HG02798 (cell line): ENCODE results near the gene GREB1.

Experiments
- ATAC-seq: cut with Tn5 transposase; IDR thresholded peaks from one replicate; pipeline ENCODE4 v1.9.1; 2021; ENCODE audit warnings: mild to moderate bottlenecking; ENCODE audit not compliant: unreplicated experiment, poor library complexity

Gene GREB1

DNA sequence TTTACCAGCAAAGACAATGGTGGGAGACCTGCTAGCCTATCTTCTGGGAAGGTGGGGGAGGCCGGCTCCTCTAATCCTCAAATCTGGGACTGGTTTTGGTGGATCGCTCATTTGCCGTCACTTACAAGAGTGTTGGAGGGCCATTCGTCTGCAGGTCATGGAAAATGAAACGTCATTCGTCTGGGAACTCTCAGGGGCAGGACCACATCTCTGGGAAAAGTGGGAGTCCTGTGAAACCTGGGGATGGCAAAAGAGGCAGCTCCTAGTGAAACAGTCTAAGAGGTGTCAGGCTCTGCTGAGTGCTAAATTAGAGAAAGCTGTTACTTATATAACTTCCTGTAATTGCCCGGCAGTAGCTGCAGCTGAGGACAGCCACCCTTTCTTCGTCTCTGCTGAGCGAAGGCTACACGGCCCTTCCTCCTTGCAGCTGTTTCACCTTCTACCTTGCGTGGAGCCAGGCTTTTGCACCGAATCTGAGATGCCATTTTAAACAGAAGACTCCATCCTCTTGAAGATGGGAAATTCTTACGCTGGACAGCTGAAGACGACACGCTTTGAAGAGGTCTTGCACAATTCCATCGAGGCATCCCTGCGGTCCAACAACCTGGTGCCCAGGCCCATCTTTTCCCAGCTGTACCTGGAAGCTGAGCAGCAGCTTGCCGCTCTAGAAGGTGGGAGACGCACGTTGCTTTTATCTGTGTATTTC lies 22.4 kb downstream of the GREB1 start:
- ATAC-seq: no peak

DNA sequence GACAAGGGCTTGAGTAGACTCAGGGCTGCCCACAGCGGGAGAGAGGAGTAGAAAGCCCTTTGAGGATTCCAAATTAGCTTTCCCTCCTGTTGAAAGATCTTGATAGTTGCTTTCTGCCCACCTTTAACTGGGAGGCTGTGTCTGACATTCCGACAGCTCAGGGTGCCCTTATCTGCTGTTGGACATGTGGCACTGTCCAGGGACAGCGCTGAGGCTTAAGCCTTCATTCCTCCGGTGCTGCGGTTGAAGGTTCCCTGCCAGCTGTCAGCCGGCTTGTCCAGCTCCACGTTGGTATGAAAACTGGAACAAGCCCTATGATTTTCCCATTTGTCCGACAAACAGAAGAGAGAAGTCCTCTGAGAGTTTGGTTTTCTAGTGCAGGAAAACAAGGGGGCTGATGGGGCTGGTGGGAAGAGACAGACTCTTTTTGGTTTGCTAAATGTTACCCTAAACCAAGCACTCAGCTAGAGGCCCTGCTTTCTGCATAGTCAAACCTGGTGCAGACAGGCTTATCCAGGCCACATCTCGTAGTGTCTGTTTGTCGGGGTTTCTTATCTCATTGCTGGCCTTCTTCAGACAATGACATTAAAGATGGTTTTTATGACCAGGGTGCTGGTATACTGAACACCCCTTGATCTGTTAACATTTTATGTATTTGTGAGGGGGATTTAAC lies 24.5 kb downstream of the GREB1 start:
- ATAC-seq: no peak

DNA sequence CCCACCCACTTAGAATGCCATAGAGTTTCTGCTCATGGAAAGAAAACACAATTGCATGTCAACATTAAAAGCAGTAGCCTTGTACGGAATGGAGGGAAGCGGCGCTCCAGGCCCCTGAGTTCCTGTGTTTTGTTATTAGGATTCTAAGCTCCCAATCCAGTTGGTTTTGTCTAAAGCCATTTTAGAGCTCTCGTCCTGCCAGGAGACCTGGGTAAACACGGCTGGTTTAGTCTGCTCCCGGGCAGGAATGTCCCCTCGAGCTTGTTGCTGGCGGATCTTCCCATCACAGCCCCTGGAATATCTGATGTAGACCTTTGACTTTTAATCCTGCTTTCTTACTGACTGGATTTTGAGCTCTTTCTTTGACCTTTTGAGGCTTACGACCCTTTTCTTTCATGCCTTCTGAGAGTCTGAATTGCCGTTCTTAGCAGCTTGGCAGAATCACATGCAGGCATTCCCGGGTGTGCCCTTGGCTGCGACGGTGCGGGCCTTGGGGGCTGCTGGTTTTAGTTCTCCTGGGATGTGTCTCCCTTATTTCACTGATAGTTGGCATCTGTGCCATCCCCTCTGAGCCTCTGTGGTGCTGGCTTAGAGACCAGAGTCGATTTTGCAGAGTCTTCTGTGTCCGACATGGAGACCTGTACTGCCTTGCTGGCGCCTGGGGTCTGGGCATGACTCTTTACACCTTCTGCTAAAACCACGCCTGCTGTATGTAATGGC lies 25.4 kb downstream of the GREB1 start:
- no peak for ATAC-seq

DNA sequence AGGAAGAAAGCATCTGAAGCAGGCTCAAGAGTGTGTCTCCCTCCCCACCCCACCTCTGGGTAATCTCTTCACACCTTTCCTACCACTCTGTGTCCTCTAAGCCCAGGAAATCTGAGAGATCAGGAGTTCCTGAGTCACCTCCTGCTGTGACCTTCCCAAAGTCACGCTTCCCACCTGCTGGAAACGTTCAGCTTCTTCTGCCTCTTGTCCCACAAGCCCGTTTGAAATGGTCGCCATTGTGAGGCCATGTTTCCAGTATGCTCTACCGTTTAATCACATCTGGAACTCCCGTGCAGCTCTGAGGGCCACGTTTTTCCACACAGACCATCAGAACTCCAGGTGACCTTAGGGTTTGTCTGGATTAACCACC lies 25.9 kb downstream of the GREB1 start:
- no peak for ATAC-seq

DNA sequence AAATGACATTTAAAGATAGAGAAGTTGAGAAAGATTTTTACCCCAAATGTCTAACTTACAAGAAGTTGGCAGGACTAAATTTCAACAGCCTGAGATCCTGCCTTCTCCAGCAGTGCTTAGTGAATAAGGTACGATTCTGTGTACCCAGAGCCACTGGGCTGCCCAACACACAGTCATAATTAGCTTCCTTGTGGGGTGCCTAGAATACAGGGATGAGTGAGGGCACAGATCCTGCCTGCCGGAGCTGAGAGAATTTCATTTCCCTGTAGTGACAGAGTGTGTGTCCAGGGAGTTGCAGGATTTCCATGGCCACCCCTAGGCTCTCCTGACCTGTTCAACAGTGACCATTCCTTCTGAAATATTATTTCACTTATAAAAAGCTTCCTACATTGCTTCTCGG lies 27.0 kb downstream of the GREB1 start:
- no peak for ATAC-seq

DNA sequence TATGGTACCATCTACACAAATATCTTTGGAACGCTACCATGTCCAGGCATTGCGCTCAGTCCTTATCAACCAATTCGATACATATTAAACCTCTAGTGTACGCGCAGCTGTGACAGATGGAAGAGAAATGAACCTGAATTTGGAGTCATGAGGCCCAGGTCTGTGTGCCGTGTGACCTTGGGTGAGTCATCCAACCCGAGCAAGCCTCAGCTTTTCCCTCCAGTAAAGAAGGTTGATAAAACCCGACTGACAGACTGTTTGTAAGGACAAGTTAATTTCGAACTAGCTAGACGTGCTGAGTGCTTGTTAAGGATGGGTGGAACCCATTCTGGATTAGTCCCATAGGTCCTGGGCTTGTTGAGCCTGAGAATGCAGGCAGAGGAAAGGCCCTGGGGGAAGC lies 28.2 kb downstream of the GREB1 start:
- no peak for ATAC-seq

DNA sequence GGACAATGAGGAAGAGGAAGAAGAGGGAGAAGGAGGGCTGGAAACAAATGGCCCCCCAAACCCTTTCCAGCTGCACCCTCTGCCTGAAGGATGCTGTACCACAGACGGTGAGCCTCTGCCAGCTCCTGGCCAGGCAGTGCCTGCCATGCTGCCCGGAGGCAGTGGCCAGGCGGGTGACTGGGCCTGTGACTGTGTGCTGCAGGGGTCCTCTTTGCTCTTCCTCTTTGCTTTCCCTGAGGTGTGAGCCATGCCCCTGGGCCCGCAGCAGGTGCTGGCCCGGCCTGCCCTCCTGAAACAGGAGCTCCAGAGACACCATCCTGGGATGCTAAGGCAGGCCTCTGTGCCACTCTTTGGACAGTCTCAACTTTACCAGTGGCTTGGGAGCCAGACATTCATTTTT lies 28.6 kb downstream of the GREB1 start:
- no peak for ATAC-seq

DNA sequence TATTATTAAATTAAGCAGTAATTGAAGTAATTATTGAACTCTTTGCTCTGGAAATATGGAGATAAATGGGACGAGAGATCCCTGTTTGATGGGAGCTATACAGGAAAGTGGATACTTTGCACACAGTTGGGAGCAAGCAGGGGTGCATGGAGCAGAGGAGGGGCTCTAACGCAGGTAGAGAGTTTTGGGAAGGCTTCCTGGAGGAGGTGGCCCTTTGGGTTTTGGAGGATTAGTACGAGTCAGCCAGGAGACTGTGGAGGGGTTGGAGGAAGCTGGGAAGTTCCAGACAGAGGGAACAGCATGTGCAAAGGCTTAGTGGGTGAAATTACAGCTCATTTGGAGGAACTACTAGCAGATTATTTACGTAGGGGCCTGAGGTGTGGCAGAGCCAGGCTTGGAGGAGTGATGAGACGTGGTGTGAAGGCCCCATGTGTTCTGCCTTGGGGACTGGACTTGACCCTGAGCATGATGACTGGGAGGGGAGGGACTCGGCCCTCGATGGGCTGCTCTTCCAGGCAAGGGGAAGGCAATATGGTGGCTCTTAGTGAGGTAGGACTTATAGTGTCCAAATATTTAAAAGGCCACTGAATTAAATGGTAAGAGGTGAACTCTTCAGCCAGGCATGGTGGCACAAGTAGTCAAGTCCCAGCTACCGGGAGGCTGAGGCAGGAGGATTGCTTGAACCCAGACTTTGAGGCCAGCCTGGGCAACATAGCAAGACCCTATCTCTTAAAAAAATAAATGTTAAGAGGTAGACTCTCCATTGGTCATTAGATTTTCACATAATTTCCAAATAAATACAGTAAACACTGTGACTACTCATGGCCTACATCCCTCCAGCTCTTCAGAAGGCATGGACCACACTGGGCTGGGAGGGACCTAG lies 30.2 kb downstream of the GREB1 start:
- ATAC-seq: no peak

DNA sequence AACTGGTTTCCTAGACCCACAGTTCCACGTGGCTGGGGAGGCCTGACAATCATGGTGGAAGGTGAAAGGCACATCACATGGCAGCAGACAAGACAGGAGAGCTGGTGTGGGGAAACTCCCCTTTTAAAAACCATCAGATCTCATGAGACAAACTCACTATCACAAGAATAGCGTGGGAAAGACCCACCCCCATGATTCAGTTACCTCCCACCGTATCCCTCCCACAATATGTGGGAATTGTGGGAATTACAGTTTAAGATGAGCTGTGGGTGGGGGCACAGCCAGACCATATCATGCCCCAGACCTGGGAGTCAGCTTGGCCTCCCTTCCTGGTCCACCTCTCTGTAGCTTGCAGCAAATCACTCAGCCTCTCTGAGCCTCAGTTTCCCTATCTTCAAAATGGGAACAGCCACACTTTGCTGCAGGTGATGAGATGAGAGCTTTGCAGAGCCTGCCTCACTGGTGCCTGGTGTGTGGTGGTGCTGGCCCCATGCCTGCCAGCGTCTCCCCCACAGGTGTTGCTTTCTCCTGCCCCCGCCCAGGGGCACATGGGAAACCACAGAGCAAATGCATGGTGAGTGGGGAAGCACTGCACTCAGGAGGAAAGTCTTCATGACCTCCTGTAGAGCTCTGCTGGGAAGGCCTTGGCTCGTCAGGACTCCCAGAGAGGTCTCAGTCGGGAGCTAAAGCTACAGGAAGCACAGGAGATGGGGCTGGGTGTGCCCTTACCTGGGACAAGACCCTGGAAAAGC lies 31.1 kb downstream of the GREB1 start:
- no peak for ATAC-seq

DNA sequence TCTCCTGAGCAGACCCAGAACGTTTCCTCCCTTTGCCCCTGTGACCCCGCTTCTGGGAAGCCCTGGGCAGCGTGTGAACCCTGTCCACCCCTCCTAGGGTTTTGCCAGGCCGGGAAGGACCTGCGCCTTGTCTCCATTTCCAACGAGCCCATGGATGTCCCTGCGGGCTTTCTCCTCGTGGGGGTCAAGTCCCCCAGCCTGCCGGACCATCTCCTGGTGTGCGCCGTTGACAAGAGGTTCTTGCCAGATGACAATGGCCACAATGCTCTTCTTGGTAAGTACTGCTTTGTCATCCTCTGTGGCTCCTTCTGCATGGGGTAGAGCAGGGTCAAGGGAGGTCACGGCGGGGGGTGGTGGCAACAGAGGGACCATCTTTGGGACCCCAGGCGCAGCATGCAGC lies 32.5 kb downstream of the GREB1 start:
- no peak for ATAC-seq

DNA sequence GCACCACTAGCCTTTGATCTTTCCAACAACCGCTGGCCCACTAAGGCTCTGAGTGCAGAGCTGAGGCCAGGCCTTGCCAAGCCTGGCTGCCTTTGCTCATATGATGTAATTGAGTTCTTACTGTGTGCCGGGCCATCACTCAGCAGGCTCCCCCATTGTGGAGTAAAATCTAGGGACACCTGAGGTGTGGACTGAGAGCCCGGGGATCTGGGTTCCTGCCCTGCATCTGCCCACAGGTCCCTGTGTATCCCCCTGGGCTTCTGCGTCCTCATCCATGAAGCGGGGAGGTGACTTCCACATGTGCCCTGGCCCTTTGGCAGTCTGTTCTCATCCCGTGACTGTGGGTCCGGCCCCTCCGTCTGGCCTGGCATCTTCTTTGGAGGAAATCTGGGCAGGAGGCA lies 33.8 kb downstream of the GREB1 start:
- no peak for ATAC-seq

DNA sequence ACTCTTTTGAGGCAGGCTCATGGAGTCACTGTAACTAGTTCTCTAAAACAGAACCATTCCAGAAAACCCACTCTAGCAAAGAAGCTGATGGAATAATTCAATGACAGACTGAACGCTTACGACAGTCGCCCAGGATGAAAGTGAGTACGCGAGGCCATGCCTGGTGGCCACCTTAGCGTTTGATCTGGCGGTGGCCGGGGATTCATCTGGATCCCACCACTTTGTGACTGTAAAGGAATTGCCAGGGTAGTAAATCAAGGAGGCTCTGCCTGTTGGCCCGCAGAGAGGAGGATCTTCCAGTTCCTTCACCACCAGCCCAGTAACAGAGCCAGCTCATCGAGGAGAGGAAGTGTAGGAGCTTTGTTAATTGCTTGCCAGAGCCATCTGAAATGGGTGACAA lies 34.6 kb downstream of the GREB1 start:
- no peak for ATAC-seq

DNA sequence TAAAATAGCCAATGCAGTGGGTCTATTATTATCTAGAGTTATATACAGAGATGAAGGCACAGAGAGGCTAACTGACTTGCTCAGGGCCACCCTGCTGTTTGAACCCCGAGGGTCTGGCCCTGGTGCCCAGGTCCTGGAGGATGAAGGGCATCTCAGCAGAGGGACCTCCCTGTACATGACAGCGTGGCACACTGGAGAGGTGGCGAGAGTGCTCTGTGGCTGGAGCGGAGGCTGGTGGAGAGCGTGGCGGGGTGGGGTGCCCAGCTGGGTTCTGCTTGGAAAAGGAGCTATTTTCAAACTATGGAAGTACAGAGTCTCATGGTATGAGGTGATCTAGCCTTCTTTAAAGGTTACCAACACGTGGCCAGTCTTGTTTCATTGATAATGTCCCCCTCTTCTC lies 35.8 kb downstream of the GREB1 start:
- ATAC-seq: no peak

DNA sequence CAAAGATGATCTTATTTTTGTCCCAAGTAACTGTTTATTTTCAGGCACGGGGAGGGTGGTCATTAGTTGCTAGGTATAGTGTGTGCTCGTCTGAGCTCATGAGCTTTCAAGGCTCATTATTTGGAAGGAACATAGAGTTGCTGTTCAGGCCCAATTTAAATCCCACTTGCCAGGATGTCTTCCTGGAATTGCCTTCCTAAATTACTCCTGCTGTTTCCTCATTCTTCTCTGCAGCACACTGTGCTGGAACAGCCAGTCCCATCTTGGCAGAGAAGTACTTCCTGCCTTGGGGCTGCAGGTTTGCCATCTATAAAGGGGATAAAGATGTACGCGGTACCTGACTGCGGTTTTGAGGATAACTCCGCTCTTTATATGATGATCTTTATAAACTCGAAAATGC lies 37.3 kb downstream of the GREB1 start:
- no peak for ATAC-seq

DNA sequence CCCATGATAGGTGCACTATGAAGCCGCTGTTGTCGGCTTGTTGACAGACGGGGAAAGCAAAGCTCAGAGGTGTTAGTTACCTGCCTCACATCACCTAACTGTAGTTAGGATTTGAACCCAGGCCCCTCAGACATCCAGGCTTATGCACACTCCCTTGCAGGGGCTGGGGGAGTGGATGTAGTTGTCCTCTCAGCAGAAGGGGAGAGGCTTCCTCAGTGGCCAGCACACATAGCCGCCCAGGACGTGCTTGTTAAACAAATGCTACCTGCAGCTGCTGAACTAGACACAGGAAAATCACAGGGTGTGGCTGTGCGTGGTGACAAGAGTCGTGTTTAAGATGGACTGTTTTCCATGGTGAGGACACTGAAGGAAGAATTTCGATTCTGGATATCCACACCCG lies 39.2 kb downstream of the GREB1 start:
- ATAC-seq: no peak

DNA sequence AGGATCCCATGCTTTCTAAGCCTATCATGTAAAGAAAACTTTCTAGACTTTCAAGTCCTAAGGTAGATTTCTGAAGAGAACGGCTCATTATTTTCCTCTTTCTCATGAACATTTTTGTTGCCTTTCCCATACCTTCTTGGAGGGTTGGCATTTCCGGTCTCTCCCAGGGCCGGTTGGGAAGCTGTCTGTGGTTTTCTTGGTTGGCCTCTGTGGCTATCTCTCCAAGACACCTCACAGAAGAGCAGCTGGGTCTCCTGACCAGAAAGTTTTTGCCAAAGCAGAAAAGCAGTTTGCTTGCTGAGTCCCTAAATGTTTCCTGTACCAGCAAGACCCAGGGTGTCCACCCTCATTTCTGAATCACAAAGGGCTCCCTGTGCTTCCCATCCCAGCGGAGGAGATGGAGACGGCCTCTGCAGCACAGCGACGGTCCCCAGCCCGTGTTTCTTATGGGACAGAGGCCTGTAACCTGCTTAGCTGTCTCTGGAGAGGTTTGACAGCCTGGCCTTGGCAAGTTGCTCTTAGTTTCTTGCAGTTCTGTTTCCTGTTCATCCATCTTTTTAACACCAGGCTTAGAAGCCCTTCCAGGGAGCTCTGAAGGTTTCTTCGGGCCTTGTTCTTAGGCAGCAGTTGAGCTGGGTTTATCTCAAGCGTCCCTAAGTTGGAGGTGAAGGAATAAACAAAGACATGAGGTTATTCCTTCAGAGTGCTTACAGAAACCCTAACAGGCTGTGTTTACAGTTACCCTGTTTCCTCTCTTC lies 39.8 kb downstream of the GREB1 start:
- no peak for ATAC-seq

DNA sequence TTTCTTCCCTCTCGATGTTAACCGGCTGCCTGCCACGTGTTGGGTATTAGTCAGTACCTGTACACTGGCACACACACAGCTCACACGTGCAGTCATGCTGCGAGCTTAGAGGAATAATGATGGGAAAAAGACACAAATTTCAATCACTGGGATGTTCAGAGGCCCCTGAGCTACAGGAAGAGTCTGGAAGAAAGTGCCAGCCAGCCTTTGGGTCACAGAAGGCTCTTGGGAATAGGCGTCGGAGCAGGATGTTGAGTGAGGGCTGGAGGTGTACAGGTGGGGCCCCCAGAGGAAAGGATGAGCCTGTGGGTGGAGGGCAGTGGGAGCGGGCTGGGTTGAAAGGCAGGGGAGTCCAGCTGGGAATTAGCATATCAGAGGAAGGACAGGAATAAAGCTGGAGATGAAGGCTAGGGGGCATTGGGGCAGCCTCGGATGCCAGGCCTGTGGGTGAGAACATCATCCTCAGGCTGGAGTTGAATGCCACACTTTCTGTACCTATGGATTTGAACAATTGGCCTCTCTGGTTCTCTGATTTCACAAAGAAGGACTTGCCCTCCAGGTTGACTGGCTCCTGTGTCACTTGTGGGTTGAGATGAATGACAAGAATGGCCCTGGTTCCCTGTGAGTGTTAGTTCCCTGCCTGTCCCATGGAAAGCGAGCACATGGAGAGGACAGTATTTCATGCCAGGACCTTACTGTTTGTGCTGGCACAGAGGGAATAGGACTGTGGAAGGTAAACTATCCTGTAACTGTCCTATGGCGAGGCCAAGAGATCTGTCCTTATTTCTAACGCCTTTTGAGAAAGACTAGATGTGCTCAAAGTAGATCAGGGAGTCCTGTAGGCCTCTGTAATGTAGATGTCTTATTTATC lies 40.6 kb downstream of the GREB1 start:
- no peak for ATAC-seq

DNA sequence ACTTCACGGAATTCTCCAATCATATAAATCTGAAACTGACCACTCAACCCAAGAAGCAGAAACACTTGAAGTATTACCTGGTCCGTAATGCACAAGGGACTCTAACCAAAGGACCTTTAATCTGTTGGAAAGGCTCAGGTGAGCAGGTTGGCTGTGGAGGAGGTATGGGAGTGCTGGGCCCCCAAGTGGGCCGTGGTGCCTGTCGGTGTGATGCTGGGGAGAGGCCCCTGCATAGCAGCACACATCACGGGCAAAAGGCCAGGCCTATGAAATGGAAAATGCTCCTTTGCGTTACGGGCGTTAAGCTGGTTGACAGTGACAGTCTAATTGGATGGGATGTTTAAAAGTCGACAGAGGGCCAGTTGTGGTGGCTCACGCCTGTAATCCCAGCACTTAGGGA lies 42.6 kb downstream of the GREB1 start:
- no peak for ATAC-seq
